SIG-M5 (cell line): ENCODE measurements around the gene CRB2.
"Not testable (repeated sequence)": the region's sequence is repeated elsewhere in the genome, so short reads cannot be mapped to it uniquely, and the experiment has no call there.

ENCODE experiments used
- DNase-seq: peaks from one replicate; lab custom pipeline; 2025; lab: John Stamatoyannopoulos, UW

Gene CRB2

GRCh38 chr9:123329329-123329955 is 26.6 kb upstream of the CRB2 start:
- DNase-seq, result no peak

DNA sequence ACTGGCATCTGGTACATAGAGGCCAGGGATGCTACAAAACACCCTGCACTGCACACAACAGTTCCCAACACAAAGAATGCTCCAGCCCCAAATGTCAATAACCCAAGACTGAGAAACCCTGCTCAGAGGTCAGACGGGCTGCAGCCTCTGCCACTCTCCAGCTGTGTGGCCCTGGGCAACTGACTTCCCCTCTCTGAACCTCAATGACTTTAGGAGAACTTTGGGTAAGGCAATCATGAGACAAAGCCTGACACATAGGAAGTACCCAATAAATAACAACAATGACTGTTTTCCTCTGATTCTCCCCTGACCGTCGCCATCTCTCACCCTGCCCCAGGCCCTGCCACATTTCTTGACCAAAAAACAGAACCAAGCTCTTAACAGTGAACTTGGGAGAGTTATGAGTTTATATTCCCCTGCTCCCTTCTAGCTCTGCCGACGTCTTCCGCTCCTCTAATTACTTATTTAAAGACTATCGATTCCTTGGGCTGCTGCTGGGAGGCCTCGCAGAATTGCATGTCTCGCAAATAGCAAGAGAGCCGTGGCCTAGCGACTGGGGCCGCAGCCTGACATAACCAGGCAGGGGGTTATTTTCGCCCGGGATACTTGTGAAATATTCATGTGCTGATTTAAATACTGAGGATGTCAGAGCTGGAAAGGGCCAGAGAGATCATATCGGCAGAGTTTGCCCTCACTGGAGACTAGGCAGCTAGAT is 24.5 kb upstream of the CRB2 start:
- no peak for DNase-seq

GRCh38 chr9:123333058-123333669 is 22.8 kb upstream of the CRB2 start:
- not testable (repeated sequence) for DNase-seq

DNA sequence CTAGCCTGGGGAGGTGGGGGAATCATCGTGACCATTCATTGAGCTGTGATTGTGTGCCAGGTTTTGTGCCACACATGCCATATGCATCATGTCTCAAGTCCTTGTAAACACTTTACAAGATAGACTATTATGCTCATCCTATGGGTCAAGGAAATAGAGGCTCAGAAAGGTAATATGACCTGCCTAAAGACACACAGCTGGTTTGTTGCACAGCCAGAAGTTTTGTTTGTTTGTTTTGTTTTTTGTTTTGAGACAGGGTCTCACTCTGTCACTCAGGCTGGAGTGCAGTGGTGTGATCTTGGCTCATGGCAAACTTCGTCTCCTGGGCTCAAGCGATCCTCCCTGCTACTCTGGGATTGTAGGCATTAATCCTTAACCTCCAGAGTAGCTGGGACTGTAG is 21.4 kb upstream of the CRB2 start:
- DNase-seq, result no peak

DNA sequence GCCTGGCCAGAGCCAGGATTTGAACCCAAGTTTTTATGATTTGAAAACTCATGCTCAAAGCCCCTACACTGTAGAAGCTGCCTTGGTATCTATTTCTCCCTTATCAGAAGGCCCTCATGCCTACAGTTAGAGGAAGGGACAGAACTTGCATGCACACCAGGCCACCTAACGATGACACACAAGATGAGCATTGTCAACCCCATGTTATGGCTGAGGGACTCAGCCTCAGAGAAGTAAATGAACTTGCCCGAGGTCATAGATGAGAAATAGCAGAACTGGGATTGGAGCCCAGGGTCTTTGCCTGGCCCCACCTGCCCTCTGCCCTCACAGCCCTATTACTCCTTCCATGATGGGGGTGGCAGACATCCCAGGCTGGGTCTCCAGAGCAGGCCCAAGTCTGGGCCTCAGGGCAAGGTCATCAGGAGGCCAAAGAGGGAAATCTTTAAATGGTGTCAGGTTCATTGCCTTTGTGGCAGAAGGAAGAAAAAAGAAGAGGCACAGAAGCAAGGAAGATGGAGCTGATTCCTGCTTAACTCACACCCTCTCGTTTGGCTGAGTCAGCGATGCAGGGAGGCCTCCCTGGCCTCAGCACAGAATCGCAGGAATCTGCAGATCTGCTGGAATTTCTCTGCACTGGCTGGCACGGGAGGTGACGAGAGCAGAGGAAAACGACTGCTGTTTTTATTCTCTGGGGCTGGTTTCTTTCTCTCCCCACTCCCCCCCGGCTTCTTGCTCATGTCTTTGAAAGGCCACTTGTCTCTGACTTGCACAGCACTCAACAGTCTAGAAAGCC is 20.6 kb upstream of the CRB2 start:
- no peak for DNase-seq

DNA sequence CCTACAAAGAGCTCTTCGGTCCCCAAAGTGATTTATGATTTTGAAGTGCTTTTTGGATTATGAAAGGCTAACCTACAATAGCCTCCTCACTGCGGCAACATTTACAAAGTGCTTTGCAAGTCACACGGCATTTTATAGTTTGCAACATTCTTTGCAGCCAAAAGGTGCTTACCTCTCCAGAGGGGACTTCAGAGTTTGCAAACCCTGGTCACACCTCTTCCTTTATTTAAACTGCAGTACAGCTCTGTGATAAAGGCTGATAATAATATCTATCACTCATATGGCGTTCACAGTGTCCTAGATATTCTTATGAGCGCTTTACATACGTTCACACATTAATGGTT is 20.0 kb upstream of the CRB2 start:
- no peak for DNase-seq

DNA sequence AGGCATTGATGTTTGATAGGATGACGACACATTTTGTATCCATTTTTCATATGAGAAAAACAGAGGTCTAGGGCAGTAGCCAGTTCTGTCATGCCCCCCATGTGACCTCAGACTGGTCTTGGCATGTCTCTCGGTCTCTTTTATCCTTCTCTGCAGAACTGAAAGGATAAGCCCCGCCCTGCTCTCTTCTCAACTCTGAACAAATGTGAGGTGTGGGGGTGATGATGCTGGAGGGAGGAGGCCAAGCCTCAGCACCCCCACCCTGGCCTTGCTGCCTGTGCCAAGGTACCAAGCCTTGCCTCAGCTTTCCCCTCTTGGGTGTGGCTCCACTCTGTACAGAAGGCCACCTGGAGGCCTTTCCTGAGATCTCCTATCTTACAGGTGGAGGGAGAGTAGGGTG is 19.5 kb upstream of the CRB2 start:
- DNase-seq, result no peak

DNA sequence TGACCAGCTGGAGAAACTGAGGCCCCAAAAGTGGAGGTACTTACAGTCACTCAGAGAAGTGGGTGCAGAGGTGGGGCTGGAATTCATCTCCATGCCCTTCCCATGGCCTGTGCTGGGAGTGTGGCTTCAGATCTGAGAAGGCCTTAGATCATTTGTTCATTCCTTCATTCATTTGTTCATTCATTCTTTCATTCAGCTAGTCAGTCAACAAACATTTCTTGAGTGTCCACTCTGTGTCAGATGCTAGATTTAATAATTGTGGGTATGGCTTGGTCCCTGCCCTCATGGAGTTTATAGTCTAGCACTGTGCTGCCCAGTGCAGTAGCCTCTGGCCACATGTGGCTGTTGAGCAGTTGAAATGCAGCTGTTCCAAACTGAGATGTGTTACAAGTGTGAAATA is 19.0 kb upstream of the CRB2 start:
- DNase-seq, result no peak

DNA sequence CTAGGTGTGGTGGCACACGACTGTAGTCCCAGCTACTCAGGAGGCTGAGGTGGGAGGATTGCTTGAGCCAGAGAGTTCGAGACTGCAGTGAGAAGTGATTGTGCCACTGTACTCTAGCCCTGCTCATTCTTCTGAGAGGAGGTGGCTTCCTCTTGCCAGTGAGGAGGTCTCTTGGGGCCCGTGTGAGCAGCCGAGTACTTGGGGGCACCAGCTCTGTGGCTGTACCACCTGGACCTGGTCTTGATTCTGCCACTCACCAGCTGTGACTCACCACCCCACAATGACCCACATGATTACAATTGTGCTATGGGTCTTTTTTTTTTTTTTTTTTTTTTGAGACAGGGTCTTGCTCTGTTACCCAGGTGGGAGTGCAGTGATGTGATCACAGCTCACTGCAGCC is 18.0 kb upstream of the CRB2 start:
- DNase-seq, result no peak

- DNase-seq, result no peak
Measured at GRCh38 chr9:123338710-123339665, 17.0 kb upstream of the CRB2 start.

- no peak for DNase-seq
Measured at GRCh38 chr9:123339666-123340510, 16.1 kb upstream of the CRB2 start.

DNA sequence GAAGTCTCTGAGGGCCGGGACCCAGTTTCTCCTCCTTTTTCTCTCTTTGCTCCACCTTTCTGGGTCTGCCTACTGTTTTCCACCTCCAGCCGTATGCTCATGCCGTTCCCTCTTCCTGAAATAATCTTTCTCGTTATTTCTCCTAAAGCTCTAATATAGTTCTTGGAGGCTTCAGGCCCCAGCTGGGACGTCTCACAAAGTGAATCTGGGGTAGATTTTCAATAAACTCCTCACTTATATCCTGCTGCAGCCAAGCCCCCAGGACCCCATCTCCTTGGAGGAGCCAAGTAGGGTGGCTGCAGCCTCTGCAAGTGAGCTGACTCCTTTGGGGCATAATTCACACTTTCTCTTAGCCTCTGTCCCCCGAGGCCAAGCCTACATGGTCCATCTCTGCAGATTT is 14.2 kb upstream of the CRB2 start:
- no peak for DNase-seq

DNA sequence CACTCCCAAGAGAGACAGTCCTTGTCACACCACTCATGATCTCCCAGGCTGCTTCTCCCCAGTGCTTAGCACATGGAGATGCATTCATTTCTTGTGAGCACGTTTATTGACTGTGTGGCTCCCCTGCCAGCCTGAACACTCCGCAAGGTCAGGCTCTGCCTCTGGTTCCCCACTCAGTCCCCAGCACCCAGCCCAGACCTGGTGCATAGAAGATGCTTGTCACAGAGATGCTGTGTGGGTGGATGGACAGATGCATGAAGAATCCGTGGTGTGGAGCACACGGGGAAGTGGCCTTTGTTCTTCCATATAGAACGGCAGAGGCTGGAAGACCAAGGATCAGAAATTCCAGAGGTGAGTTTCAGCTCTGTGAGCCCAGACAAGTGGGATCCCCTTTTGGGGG is 13.8 kb upstream of the CRB2 start:
- DNase-seq, result no peak

DNA sequence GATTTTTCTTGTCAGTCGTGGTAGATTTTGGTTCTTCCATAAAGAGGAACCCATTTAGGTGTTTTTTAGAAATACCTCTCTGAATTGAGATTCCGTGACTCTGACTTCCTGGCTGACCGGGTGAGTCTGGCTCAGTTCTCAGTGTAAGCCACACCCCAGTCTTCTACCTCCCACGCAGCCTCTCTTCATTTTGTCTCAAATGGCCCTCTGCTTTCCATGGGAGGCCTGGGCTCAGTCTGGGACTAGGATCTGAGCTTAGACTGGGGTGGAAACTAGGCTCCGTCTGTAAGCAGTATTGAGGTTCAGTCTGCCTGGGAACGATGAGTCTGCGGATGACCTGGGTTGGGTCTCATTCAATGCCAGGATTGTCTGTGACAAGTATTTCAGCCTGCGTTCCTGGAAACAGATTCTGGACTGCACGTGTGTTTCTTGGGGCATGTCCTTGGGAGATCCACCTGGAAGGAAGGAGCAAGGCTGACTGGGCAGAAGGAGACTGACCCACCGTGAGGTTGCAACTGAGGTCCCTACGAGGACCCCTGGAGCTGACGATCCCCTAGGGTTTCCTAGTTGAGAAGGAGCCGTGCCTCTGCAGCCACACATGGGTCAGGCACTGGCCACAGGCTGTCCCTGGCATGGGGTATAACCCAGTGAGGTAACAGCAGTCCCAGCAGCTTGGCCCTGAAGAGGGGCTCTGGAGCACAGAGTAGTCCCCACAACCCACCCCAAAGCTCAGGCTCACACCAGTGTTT is 12.4 kb upstream of the CRB2 start:
- DNase-seq, result no peak

- no peak for DNase-seq
Measured at GRCh38 chr9:123344192-123344949, 11.6 kb upstream of the CRB2 start.

DNA sequence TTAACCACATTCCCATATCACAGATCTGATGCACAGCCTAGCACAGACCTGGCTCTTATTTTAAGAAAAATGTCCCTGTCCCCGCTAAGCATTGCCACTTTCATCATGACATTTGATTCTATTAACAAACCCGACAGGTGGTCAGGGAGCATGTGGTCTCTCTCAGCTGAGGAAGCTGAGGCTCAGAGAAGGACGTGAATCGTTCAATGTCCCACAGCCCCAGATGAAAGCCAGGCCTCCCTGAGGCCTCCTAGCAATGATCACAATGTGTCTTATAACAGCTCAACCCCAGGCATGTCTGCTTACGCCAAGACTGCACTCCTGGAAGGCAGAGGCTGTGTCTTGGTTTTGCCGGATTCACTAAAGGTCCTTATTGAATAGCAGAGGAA is 10.4 kb upstream of the CRB2 start:
- DNase-seq, result no peak

- no peak for DNase-seq
Measured at GRCh38 chr9:123346026-123346425, 10.0 kb upstream of the CRB2 start.

GRCh38 chr9:123346826-123347225 is 9.2 kb upstream of the CRB2 start:
- no peak for DNase-seq

DNA sequence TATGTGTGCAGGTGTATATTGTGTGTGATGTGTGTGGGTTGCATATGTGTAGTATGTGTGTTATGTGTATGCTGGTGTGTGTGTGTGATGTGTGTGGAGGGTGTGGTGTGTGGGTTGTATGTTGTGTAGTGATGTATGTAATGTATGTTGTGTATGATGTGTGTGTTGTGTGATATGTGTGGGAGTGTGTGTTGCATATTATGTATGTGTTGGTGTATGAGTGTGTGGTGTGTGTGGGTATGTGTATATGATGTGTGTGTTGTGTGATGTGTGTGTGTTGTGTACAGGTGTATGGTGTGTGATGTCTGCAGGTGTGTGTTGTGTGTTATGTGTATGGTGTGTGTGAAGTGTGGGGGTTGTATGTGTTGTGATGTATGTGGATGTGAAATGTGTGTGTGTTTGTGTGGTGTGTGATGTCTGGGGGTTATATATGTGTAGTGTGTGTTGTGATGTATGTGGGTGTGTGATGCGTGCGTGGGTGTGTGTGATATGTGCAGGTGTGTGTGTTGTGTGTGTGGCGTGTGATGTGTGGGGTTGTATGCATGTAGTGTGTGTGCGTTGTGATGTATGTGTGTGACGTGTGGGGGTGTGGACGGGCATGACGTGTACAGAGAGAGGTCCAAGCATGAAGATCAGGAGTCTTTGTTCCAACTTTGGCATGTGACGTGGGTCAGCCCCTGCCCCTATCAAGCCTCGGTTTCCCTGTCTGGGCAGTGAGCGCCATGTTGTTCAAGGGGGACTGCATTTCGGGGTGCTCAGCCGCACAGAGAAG is 8.5 kb upstream of the CRB2 start:
- no peak for DNase-seq
